ENCODE data around the gene TEKT4. TPM values are rescaled to one million over a fixed set of nuclear protein-coding genes. Genes with fewer than 3 reads are reported as not detected.
"Not testable (repeated sequence)": the region's sequence is repeated elsewhere in the genome, so short reads cannot be mapped to it uniquely, and the experiment has no call there.

TEKT4 gene
- total RNA-seq, 1 donor from 2014 or later = not detected

DNA sequence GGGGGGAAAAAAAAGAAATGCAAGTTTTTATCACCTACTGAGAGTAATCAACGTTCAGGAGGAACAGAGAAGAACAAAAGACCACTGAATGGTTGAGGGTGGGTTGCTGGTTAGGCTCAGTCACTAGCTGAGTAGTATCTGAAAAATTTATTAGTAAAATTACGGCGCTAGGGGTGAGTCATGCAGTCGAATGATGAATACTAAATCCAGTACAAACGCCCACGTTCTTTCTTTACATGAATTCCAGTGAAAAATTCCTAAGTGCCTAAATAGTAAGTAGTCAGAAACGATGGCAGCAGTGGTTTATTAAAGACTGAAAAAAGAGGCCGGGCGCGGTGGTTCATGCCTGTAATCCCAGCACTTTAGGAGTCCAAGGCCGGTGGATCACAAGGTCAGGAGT is 52.0 kb downstream of the TEKT4 start:
- TF ChIP-seq CTCF (IDR thresholded peaks at IDR 0.05) = no peak
- no peak for DNase-seq (ENCODE audit: low spot score)
- Mint-ChIP-seq H3K36me3 (ENCODE audit: low read depth) (no peaks in the 10 kb centered on the region), H3K27ac (ENCODE audit: unreplicated experiment) (no peak overlapping the region), H3K27me3 (ENCODE audit: low read depth) (no peaks in the 10 kb centered on the region), H3K4me1 (ENCODE audit: low read depth) (no peaks in the 10 kb centered on the region), H3K9me3 (ENCODE audit: low read depth) (peaks cover 13% of the 10 kb centered on the region), H3K4me3 (ENCODE audit: unreplicated experiment) (no peak overlapping the region)

DNA sequence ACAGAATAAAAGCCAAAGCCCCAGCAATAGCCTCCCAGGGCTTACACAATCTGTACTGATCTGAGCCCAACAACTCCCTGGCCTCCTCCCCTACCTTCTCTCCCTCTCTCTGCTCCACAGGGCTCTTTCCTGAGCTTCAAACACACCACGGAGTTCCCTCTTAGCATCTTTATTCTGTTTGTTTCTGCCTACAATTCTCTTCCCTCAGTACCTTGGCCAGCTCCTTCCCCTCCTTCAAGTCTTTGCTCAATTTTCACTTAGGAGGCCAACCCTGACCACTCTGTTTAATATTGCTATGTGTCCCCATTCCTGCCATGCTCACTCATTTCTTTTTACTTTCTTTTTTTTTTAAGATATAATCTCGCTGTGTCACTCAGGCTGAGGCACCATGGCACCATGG is 53.8 kb downstream of the TEKT4 start:
- H3K36me3 Mint-ChIP-seq (ENCODE audit: low read depth); H3K4me1 Mint-ChIP-seq (ENCODE audit: low read depth); H3K4me3 Mint-ChIP-seq (ENCODE audit: unreplicated experiment); H3K27ac Mint-ChIP-seq (ENCODE audit: unreplicated experiment); DNase-seq (ENCODE audit: low spot score); H3K27me3 Mint-ChIP-seq (ENCODE audit: low read depth): not testable (repeated sequence)
- H3K9me3 Mint-ChIP-seq (ENCODE audit: low read depth) = peaks cover 13% of the 10 kb centered on the region

Other genes with a start within 250 kb of the TEKT4 start
- not detected in 3 replicates for gene MAL, start 154.3 kb downstream of the TEKT4 start, total RNA-seq

All from chondrocyte (in vitro differentiated cells).